ENCODE measurements around the gene HDAC4.

DNA sequence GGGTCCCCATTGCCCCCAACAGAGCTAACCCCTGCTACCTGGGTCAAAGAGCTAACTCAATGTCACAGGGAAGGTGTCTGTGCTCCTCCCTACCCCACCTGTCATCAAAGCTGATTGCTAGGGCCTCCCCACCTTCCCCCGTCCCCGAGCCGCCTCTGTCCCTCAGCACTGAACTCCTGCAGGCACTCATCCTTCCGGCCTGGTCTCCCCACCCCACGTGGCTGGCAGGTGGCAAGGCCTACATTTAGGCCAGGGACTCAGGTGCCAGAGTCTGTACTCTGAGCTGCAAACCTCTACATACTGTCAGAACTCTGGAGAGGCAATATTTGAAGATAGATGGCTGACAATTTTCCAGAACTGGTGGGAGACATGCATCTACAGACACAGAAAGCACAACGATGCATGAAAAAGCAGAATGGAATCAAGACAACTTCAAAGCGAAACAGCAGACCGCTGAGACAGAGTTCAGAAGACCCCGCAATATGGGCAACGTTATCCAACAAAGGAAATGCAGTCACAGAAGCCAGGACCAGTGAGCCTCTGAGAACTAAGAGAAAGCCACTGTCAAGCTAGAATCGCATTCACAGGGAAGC is 195.8 kb downstream of the HDAC4 start:
- TF ChIP-seq, protein P1, sequence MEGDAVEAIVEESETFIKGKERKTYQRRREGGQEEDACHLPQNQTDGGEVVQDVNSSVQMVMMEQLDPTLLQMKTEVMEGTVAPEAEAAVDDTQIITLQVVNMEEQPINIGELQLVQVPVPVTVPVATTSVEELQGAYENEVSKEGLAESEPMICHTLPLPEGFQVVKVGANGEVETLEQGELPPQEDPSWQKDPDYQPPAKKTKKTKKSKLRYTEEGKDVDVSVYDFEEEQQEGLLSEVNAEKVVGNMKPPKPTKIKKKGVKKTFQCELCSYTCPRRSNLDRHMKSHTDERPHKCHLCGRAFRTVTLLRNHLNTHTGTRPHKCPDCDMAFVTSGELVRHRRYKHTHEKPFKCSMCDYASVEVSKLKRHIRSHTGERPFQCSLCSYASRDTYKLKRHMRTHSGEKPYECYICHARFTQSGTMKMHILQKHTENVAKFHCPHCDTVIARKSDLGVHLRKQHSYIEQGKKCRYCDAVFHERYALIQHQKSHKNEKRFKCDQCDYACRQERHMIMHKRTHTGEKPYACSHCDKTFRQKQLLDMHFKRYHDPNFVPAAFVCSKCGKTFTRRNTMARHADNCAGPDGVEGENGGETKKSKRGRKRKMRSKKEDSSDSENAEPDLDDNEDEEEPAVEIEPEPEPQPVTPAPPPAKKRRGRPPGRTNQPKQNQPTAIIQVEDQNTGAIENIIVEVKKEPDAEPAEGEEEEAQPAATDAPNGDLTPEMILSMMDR (IDR thresholded peaks at IDR 0.05; ENCODE audit: insufficient read depth, low read length, poor library complexity, severe bottlenecking), result no peak
- no peak for TF ChIP-seq EZH2phosphoT487 (conservative IDR thresholded peaks at IDR 0.05; ENCODE audit: low read length)
